ENCODE results near the gene WFDC2.
"Not testable (repeated sequence)": the region's sequence is repeated elsewhere in the genome, so short reads cannot be mapped to it uniquely, and the experiment has no call there.

The WFDC2 gene

DNA sequence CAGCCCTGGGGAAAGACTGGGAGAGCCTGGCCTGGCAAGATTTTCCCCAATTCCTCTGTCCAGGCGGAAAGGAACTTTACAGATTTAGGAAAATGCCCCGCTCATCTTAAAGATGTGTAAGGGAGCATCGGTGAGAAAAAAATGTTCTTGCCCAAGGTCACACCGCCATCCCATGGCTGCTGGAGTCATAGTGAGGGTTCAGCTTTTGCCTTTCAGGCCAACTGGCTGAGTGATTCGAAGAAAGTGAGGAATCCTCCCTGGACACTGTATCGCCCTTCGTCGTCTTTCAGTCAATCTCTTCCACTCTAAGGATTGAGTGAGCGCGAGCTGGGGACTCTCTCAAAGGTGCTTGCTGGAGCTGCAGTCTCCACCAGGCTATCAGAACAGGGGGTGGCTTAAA, 1.4 kb downstream of the WFDC2 start:
- Histone ChIP-seq H3K27me3 (ENCODE audit: control insufficient read depth, insufficient read depth, low read length) (no peaks in the 10 kb centered on the region), H3K36me3 (ENCODE audit: control insufficient read depth, insufficient read depth, low read length) (no peaks in the 10 kb centered on the region), H3K4me1 (ENCODE audit: control insufficient read depth, insufficient read depth, low read length) (peaks cover 5% of the 10 kb centered on the region), H3K4me3 (ENCODE audit: low read length) (peak overlapping the region; percentile 59; the same call in 1 of the 2 replicates), H3K27ac (ENCODE audit: low read length) (no peak overlapping the region), H3K9me3 (ENCODE audit: control insufficient read depth, insufficient read depth, low read length) (no peaks in the 10 kb centered on the region)
- DNase-seq (ENCODE audit: low read depth, low spot score), result no peak
- WGBS (ENCODE audit: insufficient coverage, insufficient read length), result no CpG with 5 or more reads among the region's 10 CpGs

DNA sequence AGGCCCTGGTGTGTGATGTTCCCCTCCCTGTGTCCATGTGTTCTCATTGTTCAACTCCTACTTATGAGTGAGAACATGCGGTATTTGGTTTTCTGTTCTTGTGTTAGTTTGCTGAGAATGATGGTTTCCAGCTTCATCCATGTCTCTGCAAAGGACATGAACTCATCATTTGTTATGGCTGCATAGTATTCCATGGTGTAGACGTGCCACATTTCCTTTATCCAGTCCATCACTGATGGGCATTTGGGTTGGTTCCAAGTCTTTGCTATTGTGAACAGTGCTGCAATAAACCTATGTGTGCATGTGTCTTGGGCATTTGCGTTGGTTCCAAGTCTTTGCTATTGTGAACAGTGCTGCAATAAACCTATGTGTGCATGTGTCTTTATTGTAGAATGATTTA, 2.7 kb downstream of the WFDC2 start:
- H3K9me3 ChIP-seq (ENCODE audit: control insufficient read depth, insufficient read depth, low read length); H3K27me3 ChIP-seq (ENCODE audit: control insufficient read depth, insufficient read depth, low read length); H3K27ac ChIP-seq (ENCODE audit: low read length); H3K4me3 ChIP-seq (ENCODE audit: low read length); H3K36me3 ChIP-seq (ENCODE audit: control insufficient read depth, insufficient read depth, low read length); H3K4me1 ChIP-seq (ENCODE audit: control insufficient read depth, insufficient read depth, low read length); DNase-seq (ENCODE audit: low read depth, low spot score): not testable (repeated sequence)
- no CpG with 5 or more reads among the region's 3 CpGs for WGBS (ENCODE audit: insufficient coverage, insufficient read length)

DNA sequence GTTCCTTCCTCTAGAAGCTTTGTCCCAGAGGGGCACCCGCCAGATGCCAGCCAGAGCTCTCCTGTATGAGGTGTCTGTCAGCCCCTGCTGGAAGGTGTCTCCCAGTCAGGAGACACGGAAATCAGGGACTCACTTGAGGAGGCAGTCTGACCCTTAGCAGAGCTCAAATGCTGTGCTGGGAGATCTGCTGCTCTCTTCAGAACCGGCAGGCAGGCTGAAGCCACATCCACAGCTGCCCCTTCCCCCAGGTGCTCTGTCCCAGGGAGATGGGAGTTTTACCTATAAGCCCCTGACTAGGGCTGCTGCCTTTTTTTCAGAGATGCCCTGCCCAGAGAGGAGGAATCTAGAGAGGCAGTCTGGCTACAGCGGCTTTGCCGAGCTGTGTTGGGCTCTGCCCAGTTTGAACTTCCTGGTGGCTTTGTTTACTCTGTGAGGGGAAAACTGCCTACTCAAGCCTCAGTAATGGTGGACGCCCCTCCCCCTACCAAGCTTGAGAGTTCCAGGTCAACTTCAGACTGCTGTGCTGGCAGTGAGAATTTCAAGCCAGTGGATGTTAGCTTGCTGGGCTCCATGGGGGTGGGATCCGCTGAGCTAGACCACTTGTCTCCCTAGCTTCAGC, 8.1 kb downstream of the WFDC2 start:
- no CpG with 5 or more reads among the region's 7 CpGs for WGBS (ENCODE audit: insufficient coverage, insufficient read length)
- H3K9me3 ChIP-seq (ENCODE audit: control insufficient read depth, insufficient read depth, low read length); H3K27ac ChIP-seq (ENCODE audit: low read length); DNase-seq (ENCODE audit: low read depth, low spot score); H3K4me1 ChIP-seq (ENCODE audit: control insufficient read depth, insufficient read depth, low read length); H3K36me3 ChIP-seq (ENCODE audit: control insufficient read depth, insufficient read depth, low read length); H3K4me3 ChIP-seq (ENCODE audit: low read length); H3K27me3 ChIP-seq (ENCODE audit: control insufficient read depth, insufficient read depth, low read length): not testable (repeated sequence)

DNA sequence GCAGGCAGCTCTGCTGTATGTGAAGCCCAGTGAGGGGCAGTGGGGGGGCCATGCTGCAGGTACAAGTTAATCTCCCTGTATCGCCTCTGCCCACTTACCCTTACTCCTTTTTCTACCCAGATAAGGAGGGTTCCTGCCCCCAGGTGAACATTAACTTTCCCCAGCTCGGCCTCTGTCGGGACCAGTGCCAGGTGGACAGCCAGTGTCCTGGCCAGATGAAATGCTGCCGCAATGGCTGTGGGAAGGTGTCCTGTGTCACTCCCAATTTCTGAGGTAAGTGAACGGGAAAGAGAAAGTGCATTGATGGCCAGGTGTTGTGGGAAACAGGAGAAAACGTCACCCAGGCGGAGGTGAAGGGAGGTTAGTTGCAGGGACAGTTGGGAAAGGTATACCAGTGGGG, 10.3 kb downstream of the WFDC2 start:
- DNase-seq (ENCODE audit: low read depth, low spot score), result no peak
- Histone ChIP-seq H3K36me3 (ENCODE audit: control insufficient read depth, insufficient read depth, low read length) (no peaks in the 10 kb centered on the region), H3K4me1 (ENCODE audit: control insufficient read depth, insufficient read depth, low read length) (no peaks in the 10 kb centered on the region), H3K27me3 (ENCODE audit: control insufficient read depth, insufficient read depth, low read length) (no peaks in the 10 kb centered on the region), H3K27ac (ENCODE audit: low read length) (no peak overlapping the region), H3K4me3 (ENCODE audit: low read length) (no peak overlapping the region), H3K9me3 (ENCODE audit: control insufficient read depth, insufficient read depth, low read length) (no peaks in the 10 kb centered on the region)
- no CpG with 5 or more reads among the region's 7 CpGs for whole genome bisulfite sequencing (ENCODE audit: insufficient coverage, insufficient read length)

DNA sequence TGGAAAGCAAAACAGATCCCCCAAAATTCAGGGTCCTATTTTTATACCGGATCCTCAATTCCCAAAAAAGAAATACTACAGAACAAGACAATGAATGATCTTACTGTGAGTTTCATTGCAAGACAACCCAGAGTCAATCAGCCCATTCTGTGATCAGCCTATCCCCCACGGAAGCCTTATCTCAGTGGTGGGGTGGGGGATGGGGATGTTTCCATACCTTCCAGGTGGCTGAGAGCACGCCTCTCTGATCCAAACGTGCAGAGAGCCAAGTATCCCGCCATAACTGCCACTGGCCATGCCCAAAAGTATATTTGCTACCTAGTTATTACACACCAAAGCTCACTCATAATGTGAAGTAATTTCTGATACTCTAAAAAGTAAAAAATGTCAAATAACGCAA, 15.1 kb downstream of the WFDC2 start:
- H3K4me3 ChIP-seq (ENCODE audit: low read length), result no peak overlapping the region
- no peaks in the 10 kb centered on the region for H3K27me3 ChIP-seq (ENCODE audit: control insufficient read depth, insufficient read depth, low read length)
- DNase-seq (ENCODE audit: low read depth, low spot score), result no peak
- no peaks in the 10 kb centered on the region for H3K36me3 ChIP-seq (ENCODE audit: control insufficient read depth, insufficient read depth, low read length)
- WGBS (ENCODE audit: insufficient coverage, insufficient read length), result no CpG with 5 or more reads among the region's 6 CpGs
- no peaks in the 10 kb centered on the region; the same call in 1 of the 2 replicates for H3K9me3 ChIP-seq (ENCODE audit: control insufficient read depth, insufficient read depth, low read length)
- no peaks in the 10 kb centered on the region; the same call in 1 of the 2 replicates for H3K4me1 ChIP-seq (ENCODE audit: control insufficient read depth, insufficient read depth, low read length)
- H3K27ac ChIP-seq (ENCODE audit: low read length), result no peak overlapping the region

DNA sequence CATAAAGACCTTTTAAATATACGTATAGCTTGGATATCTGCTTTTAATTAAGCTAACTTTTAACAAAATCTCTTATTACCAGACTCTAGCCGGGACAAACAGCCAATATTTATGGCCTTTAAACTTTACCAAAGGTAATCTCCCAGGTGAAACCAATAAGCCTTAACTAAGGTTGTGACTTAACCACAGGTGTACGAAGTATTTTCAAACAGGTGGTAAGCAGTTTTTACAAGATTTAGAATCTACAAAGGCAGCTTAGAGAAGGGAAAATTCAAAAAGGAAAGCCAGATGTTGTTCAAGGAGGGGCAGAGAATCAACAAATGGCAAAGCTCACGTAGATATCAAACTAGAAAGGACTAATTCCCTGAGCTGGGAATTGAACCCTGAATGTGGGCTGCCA, 15.8 kb downstream of the WFDC2 start:
- no peaks in the 10 kb centered on the region for H3K36me3 ChIP-seq (ENCODE audit: control insufficient read depth, insufficient read depth, low read length)
- DNase-seq (ENCODE audit: low read depth, low spot score), result no peak

DNA sequence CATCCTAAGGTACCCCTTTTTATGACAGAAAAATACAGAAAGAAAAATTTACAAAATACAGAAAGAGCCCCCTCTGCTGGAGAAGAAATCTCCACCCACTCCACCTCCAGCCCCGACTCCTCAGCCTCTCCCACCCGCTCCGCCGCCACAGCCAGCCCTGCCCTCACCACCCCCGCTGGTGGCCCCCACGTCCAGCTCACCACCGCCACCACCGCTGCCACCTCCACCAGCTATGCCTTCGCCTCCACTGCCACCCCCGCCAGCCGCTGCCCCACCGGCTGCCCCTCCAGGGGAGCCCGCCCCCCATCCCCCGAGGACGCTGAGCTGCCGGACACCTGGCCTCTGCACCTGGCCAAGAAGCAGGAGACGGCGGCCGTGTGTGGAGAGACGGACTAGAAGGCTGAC, 17.7 kb downstream of the WFDC2 start:
- no peak for DNase-seq (ENCODE audit: low read depth, low spot score)
- Histone ChIP-seq H3K27ac (ENCODE audit: low read length) (no peak overlapping the region), H3K4me1 (ENCODE audit: control insufficient read depth, insufficient read depth, low read length) (no peaks in the 10 kb centered on the region; the same call in 1 of the 2 replicates), H3K36me3 (ENCODE audit: control insufficient read depth, insufficient read depth, low read length) (no peaks in the 10 kb centered on the region), H3K9me3 (ENCODE audit: control insufficient read depth, insufficient read depth, low read length) (no peaks in the 10 kb centered on the region; the same call in 1 of the 2 replicates), H3K27me3 (ENCODE audit: control insufficient read depth, insufficient read depth, low read length) (no peaks in the 10 kb centered on the region), H3K4me3 (ENCODE audit: low read length) (peak overlapping the region; percentile 35; the same call in 1 of the 2 replicates)
- no CpG with 5 or more reads among the region's 20 CpGs for WGBS (ENCODE audit: insufficient coverage, insufficient read length)

More for the DNA sequence above, 15.8 kb downstream of the WFDC2 start:
- Histone ChIP-seq H3K27me3 (ENCODE audit: control insufficient read depth, insufficient read depth, low read length) (no peaks in the 10 kb centered on the region), H3K4me3 (ENCODE audit: low read length) (no peak overlapping the region), H3K4me1 (ENCODE audit: control insufficient read depth, insufficient read depth, low read length) (no peaks in the 10 kb centered on the region; the same call in 1 of the 2 replicates), H3K27ac (ENCODE audit: low read length) (no peak overlapping the region), H3K9me3 (ENCODE audit: control insufficient read depth, insufficient read depth, low read length) (no peaks in the 10 kb centered on the region; the same call in 1 of the 2 replicates)
- WGBS (ENCODE audit: insufficient coverage, insufficient read length), result no CpG with 5 or more reads among the region's 4 CpGs

DNA sequence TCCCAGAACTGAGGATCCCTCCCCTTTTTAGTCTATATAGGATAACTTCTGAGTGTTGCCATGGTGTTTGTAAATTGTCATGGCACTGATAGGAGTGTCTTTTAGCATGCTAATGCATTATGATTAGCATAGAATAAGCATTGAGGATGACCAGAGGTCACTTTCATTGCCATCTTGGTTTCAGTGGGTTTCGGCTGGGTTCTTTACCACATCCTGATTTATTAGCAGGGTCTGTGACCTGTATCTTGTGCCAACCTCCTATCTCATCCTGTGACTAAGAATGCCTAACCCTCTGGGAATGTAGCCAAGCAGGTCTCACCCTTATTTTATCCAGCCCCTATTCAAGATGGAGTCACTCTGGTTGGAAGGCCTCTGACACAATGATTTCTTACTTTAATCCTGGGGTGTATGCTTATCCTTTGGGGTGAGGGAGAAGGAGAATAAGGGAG, 19.6 kb downstream of the WFDC2 start:
- H3K27ac ChIP-seq (ENCODE audit: low read length), result no peak overlapping the region
- H3K4me3 ChIP-seq (ENCODE audit: low read length), result no peak overlapping the region
- H3K4me1 ChIP-seq (ENCODE audit: control insufficient read depth, insufficient read depth, low read length), result no peaks in the 10 kb centered on the region; the same call in 1 of the 2 replicates
- no peaks in the 10 kb centered on the region; the same call in 1 of the 2 replicates for H3K9me3 ChIP-seq (ENCODE audit: control insufficient read depth, insufficient read depth, low read length)
- no CpG with 5 or more reads among the region's 1 CpG for WGBS (ENCODE audit: insufficient coverage, insufficient read length)
- DNase-seq (ENCODE audit: low read depth, low spot score), result no peak
- no peaks in the 10 kb centered on the region for H3K36me3 ChIP-seq (ENCODE audit: control insufficient read depth, insufficient read depth, low read length)
- no peaks in the 10 kb centered on the region for H3K27me3 ChIP-seq (ENCODE audit: control insufficient read depth, insufficient read depth, low read length)

DNA sequence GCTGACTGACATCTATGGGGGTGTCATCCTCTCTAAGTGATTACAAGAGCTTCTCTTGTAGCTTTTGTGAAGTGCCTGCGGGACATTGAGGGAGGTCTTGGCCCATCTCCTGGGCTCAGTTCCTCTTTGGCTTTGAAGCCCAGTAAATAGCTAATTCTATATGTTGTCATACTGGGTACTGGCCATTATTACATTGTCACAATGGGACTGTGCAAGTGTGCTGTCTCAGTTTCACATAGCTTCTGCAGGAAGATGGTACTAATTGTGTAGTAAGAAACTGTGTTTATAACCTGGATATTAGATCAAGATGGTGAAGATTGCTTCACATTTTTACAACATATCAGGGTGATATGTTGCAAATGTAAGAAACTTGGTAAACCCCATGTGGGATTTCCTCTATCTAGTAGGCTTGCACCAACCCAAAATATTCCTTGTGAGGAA, 26.0 kb downstream of the WFDC2 start:
- no peaks in the 10 kb centered on the region for H3K4me1 ChIP-seq (ENCODE audit: control insufficient read depth, insufficient read depth, low read length)
- no peak overlapping the region for H3K4me3 ChIP-seq (ENCODE audit: low read length)
- no CpG with 5 or more reads among the region's 1 CpG for WGBS (ENCODE audit: insufficient coverage, insufficient read length)
- DNase-seq (ENCODE audit: low read depth, low spot score), result no peak
- H3K27me3 ChIP-seq (ENCODE audit: control insufficient read depth, insufficient read depth, low read length), result no peaks in the 10 kb centered on the region
- H3K9me3 ChIP-seq (ENCODE audit: control insufficient read depth, insufficient read depth, low read length), result no peaks in the 10 kb centered on the region
- H3K36me3 ChIP-seq (ENCODE audit: control insufficient read depth, insufficient read depth, low read length), result no peaks in the 10 kb centered on the region
- H3K27ac ChIP-seq (ENCODE audit: low read length), result no peak overlapping the region

DNA sequence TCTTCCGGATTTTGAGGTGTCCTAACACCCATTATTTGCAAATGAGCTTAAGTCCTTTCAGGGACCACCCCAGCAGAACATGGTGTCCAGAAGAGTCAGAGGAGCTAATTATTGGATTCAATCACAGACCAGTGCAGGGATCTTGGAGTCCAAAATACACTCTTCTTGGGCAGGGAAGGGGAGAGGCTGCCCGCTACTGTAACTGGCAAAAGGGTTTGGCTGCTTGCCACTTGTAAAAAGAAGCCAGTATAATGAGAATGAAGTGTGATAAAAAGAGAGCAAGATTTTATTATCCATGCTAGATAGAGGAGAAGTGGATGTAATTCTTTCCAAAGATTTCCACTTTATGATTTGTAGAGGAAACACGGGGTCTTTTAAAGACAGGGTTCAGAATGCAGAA, 26.6 kb downstream of the WFDC2 start:
- Histone ChIP-seq H3K27me3 (ENCODE audit: control insufficient read depth, insufficient read depth, low read length) (no peaks in the 10 kb centered on the region), H3K36me3 (ENCODE audit: control insufficient read depth, insufficient read depth, low read length) (no peaks in the 10 kb centered on the region), H3K4me3 (ENCODE audit: low read length) (no peak overlapping the region), H3K9me3 (ENCODE audit: control insufficient read depth, insufficient read depth, low read length) (no peaks in the 10 kb centered on the region), H3K4me1 (ENCODE audit: control insufficient read depth, insufficient read depth, low read length) (no peaks in the 10 kb centered on the region), H3K27ac (ENCODE audit: low read length) (no peak overlapping the region)
- no CpG with 5 or more reads among the region's 3 CpGs for WGBS (ENCODE audit: insufficient coverage, insufficient read length)
- no peak for DNase-seq (ENCODE audit: low read depth, low spot score)

DNA sequence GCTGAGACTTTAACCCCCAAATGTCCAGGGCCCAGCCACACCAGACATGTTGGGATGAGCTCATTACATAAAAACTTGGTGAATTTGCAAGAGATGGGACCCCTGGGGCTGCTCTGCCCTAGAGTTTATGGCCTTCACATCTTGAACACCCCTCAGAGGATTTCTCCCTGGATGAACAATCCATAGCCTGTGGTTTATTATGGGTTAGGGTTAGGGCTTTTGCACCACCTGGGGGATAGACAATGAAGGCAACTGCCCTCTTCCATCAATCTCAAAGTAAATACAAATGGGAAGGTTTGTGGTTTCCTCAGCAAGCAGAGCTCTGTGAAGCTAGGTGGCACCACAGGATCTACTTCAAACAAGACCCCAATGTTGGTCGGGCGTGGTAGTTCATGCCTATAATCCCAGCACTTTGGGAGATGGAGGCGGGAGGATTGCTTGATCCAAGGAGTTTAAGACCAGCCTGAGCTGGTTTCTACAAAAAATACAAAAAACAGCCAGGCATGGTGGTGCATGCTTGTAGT, 28.5 kb downstream of the WFDC2 start:
- Histone ChIP-seq H3K27me3 (ENCODE audit: control insufficient read depth, insufficient read depth, low read length) (no peaks in the 10 kb centered on the region), H3K27ac (ENCODE audit: low read length) (no peak overlapping the region), H3K4me1 (ENCODE audit: control insufficient read depth, insufficient read depth, low read length) (no peaks in the 10 kb centered on the region), H3K36me3 (ENCODE audit: control insufficient read depth, insufficient read depth, low read length) (no peaks in the 10 kb centered on the region), H3K9me3 (ENCODE audit: control insufficient read depth, insufficient read depth, low read length) (no peaks in the 10 kb centered on the region), H3K4me3 (ENCODE audit: low read length) (no peak overlapping the region)
- WGBS (ENCODE audit: insufficient coverage, insufficient read length), result no CpG with 5 or more reads among the region's 3 CpGs
- no peak for DNase-seq (ENCODE audit: low read depth, low spot score)

Data from iPS DF 6.9 (cell line).